HL-60 (cell line): Measurements from ENCODE around the gene ID4.

Experiments used
- DNase-seq, 2 experiments: peaks; one replicate each; pipeline ENCODE4 v3.0.0-alpha.2; 2010 to 2020; ENCODE audit warnings: low read depth in 1 of 2, low spot score in 1 of 2
- H3K27ac ChIP-seq: fragments of 250-450 bp; sonication (Bioruptor Pico); replicated peaks from 2 replicates; pipeline ENCODE4 v1.5.1; 2020; ENCODE audit warnings: mild to moderate bottlenecking, moderate library complexity
- H3K27me3 ChIP-seq: fragments of 250-450 bp; sonication (Bioruptor Pico); 2 replicates; pipeline ENCODE4 v1.5.1; 2021; ENCODE audit warnings: mild to moderate bottlenecking, moderate library complexity; ENCODE audit not compliant: insufficient read depth, poor library complexity, severe bottlenecking
- H3K4me3 ChIP-seq: replicated peaks from 2 replicates; pipeline ENCODE4 v1.5.1; 2011; ENCODE audit warnings: mild to moderate bottlenecking, control low read depth, low read length; ENCODE audit not compliant: insufficient read depth
- GABPA ChIP-seq: IDR thresholded peaks from 2 replicates; pipeline ENCODE4 v1.6.1; 2012; ENCODE audit warnings: low read depth
- POLR2AphosphoS5 ChIP-seq: IDR thresholded peaks from 2 replicates; pipeline ENCODE4 v1.6.1; 2012; ENCODE audit warnings: low read depth
- SPI1 ChIP-seq: IDR thresholded peaks from 2 replicates; pipeline ENCODE4 v1.6.1; 2012; ENCODE audit warnings: low read depth, mild to moderate bottlenecking, borderline replicate concordance
- TF ChIP-seq, protein P1 (sequence below): IDR thresholded peaks from 2 replicates; pipeline ENCODE4 v1.6.1; 2012; ENCODE audit warnings: low read depth; ENCODE audit not compliant: insufficient replicate concordance
- TF ChIP-seq, protein P2 (sequence below): IDR thresholded peaks from one replicate; pipeline ENCODE4 v1.5.1; 2011; ENCODE audit warnings: low read length, control low read depth, inconsistent platforms; ENCODE audit not compliant: insufficient read depth

ID4 gene

DNA sequence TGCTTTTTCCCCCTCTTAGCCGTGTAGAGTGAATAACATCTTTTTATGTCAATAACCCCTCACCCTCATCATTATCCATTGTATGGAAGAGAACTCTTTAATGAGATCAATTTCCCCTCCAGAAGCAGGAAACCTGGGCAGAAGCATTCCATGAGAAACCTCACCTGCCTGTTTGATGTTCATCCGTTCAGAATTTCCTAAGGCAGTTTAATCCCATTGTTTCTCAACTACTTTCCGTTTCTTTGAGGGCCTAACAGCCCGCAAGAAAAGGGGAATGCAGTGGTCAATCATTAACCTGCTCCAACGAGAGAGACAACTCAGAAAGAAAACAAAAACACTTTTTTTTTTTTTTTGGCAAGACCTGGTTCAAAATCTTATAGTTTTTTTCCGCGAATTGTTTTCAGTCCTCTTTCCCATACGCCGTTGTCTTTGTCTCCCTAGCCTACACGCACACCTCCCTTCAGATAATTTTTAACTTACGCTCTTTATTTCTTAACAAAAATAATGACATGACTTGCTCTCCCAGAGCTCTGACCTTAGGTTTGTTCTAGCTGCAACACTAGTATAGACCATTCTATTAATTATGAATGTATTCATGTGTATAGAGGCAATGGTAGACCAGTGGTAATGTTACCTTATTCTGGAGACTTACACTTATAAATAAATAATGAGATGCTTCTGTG, 25.6 kb upstream of the ID4 start:
- H3K27ac ChIP-seq, result no peak overlapping the region
- TF ChIP-seq SPI1, result no peak
- TF ChIP-seq, protein P1, sequence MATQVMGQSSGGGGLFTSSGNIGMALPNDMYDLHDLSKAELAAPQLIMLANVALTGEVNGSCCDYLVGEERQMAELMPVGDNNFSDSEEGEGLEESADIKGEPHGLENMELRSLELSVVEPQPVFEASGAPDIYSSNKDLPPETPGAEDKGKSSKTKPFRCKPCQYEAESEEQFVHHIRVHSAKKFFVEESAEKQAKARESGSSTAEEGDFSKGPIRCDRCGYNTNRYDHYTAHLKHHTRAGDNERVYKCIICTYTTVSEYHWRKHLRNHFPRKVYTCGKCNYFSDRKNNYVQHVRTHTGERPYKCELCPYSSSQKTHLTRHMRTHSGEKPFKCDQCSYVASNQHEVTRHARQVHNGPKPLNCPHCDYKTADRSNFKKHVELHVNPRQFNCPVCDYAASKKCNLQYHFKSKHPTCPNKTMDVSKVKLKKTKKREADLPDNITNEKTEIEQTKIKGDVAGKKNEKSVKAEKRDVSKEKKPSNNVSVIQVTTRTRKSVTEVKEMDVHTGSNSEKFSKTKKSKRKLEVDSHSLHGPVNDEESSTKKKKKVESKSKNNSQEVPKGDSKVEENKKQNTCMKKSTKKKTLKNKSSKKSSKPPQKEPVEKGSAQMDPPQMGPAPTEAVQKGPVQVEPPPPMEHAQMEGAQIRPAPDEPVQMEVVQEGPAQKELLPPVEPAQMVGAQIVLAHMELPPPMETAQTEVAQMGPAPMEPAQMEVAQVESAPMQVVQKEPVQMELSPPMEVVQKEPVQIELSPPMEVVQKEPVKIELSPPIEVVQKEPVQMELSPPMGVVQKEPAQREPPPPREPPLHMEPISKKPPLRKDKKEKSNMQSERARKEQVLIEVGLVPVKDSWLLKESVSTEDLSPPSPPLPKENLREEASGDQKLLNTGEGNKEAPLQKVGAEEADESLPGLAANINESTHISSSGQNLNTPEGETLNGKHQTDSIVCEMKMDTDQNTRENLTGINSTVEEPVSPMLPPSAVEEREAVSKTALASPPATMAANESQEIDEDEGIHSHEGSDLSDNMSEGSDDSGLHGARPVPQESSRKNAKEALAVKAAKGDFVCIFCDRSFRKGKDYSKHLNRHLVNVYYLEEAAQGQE, result no peak
- no peak for TF ChIP-seq POLR2AphosphoS5
- no peak for TF ChIP-seq GABPA
- TF ChIP-seq, protein P2, sequence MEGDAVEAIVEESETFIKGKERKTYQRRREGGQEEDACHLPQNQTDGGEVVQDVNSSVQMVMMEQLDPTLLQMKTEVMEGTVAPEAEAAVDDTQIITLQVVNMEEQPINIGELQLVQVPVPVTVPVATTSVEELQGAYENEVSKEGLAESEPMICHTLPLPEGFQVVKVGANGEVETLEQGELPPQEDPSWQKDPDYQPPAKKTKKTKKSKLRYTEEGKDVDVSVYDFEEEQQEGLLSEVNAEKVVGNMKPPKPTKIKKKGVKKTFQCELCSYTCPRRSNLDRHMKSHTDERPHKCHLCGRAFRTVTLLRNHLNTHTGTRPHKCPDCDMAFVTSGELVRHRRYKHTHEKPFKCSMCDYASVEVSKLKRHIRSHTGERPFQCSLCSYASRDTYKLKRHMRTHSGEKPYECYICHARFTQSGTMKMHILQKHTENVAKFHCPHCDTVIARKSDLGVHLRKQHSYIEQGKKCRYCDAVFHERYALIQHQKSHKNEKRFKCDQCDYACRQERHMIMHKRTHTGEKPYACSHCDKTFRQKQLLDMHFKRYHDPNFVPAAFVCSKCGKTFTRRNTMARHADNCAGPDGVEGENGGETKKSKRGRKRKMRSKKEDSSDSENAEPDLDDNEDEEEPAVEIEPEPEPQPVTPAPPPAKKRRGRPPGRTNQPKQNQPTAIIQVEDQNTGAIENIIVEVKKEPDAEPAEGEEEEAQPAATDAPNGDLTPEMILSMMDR, result no peak

DNA sequence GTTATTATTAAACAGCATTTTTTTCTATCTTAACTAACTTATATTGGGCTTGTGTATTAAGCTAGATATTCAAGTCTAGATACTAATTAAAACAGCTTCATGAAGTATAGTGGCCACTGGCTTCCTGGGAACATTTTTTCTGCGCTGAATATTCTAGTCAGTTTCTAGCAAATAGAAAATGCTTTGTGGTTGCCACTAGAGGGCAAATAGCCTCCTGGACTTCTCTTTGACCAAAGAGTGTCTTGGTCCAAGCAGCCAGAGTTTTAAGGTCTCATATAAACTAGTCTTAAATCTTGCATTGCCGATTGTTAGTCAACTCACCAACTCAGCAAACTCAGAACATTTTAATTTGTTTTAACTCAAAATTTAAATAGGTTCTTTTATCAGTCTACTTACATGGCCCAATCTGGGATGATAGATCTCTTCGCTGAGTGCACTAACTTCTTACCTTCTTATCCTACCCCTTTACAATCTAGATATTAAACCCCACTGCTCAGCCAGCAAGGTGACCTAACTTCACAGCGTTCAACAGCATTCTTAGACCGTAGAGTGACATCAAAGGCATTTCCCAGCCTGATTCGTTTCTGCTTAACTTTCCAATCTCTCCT, 24.6 kb upstream of the ID4 start:
- TF ChIP-seq, protein P2, result peak; percentile 39
- TF ChIP-seq GABPA, result no peak
- no peak for TF ChIP-seq POLR2AphosphoS5
- TF ChIP-seq, protein P1, result no peak
- Histone ChIP-seq H3K27ac (no peak overlapping the region), H3K27me3 (peaks cover 3% of the 10 kb centered on the region), H3K4me3 (no peak overlapping the region)
- DNase-seq, result peak in 1 of 2 experiments; percentile 2

More for the DNA sequence above, 25.6 kb upstream of the ID4 start:
- Histone ChIP-seq H3K4me3 (no peak overlapping the region), H3K27me3 (peaks cover 3% of the 10 kb centered on the region)
- no peak for DNase-seq

DNA sequence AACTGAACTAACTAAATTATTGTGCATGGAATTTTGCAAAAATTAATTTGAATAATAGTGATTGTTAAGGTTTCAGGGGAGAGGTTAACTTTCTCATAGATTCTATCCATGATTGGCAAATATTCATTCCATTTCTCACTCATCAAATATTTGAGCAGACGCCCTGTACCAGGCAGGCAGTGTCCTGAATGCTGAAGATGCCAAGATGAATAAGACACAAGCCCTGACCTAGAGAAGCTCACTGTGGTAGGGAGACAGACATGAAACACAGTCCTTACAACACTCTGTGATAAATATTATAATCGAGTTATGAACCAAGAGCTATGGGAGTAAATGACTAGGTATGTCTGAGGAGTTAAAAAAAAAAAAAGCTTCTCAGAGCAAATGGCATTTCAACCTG, 18.4 kb upstream of the ID4 start:
- no peak for TF ChIP-seq GABPA
- TF ChIP-seq, protein P1, result no peak
- no peak for TF ChIP-seq SPI1
- TF ChIP-seq POLR2AphosphoS5, result no peak
- TF ChIP-seq, protein P2, result no peak
- DNase-seq, result no peak
- Histone ChIP-seq H3K27me3 (no peaks in the 10 kb centered on the region), H3K27ac (no peak overlapping the region), H3K4me3 (no peak overlapping the region)
